ENCODE data around the gene FIGNL2. TPM values are rescaled to one million over a fixed set of nuclear protein-coding genes. Genes with fewer than 3 reads are reported as not detected.

The FIGNL2 gene
- total and polyA plus RNA-seq, 9 of the 15 experiments (the other 6 are each of a cell fraction or from before 2014, with no cell fraction given): 0.01 TPM; not detected in 8

DNA sequence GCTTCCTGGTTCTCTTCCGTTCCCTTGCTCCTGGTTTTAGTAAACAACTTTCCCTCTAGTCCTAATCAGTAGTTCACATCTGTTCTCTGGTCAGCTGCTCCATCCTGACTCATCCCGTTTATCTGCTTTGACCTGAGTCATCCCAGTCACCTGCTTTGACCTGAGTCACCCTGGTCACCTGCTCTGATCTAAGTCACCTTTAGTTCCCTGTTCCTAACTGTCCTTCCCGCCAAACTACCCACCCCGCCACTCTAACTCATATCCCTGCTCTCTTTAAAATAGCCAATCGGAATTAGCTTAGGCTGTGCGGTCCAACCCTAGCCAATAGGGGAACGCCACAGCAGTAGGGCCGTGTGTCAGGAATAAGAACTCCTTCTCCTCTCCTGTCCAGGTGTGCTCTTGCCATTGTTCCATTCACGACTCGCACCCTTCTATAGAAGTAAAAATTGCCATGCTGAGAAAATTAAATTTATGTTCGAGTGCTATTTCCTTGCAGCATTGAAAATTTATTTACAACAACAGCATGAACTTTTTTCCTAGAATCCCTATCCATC, 36.2 kb upstream of the FIGNL2 start (continued):
- TF ChIP-seq, protein P1, sequence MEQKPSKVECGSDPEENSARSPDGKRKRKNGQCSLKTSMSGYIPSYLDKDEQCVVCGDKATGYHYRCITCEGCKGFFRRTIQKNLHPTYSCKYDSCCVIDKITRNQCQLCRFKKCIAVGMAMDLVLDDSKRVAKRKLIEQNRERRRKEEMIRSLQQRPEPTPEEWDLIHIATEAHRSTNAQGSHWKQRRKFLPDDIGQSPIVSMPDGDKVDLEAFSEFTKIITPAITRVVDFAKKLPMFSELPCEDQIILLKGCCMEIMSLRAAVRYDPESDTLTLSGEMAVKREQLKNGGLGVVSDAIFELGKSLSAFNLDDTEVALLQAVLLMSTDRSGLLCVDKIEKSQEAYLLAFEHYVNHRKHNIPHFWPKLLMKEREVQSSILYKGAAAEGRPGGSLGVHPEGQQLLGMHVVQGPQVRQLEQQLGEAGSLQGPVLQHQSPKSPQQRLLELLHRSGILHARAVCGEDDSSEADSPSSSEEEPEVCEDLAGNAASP (IDR thresholded peaks at IDR 0.05): peak; percentile 77
- TF ChIP-seq NEUROD1 (IDR thresholded peaks at IDR 0.05; ENCODE audit: borderline replicate concordance, low read depth, low read length, partially characterized antibody): peak; percentile 79
- TF ChIP-seq MYBL2 (IDR thresholded peaks at IDR 0.05; ENCODE audit: low read depth): peak; percentile 96
- TF ChIP-seq MYBL2 (CRISPR knock-in tag; IDR thresholded peaks at IDR 0.05; ENCODE audit: borderline replicate concordance): no peak
- TF ChIP-seq PHTF2 (CRISPR knock-in tag; IDR thresholded peaks at IDR 0.05): no peak
- TF ChIP-seq ZNF347 (CRISPR knock-in tag; IDR thresholded peaks at IDR 0.05; ENCODE audit: low read depth): no peak
- TF ChIP-seq TAF9B (IDR thresholded peaks at IDR 0.05; ENCODE audit: partially characterized antibody): peak; percentile 99
- no peak for TF ChIP-seq IRF2 (CRISPR knock-in tag; IDR thresholded peaks at IDR 0.05)
- TF ChIP-seq NR2C2 (CRISPR knock-in tag; IDR thresholded peaks at IDR 0.05): no peak
- TF ChIP-seq NR2C2 (tag; IDR thresholded peaks at IDR 0.05): peak; percentile 79
- TF ChIP-seq, protein P2, sequence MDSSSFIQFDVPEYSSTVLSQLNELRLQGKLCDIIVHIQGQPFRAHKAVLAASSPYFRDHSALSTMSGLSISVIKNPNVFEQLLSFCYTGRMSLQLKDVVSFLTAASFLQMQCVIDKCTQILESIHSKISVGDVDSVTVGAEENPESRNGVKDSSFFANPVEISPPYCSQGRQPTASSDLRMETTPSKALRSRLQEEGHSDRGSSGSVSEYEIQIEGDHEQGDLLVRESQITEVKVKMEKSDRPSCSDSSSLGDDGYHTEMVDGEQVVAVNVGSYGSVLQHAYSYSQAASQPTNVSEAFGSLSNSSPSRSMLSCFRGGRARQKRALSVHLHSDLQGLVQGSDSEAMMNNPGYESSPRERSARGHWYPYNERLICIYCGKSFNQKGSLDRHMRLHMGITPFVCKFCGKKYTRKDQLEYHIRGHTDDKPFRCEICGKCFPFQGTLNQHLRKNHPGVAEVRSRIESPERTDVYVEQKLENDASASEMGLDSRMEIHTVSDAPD (CRISPR knock-in tag; IDR thresholded peaks at IDR 0.05): no peak
- TF ChIP-seq MYNN (IDR thresholded peaks at IDR 0.05): peak; percentile 93; the same call in 1 of the 2 replicates
- TF ChIP-seq MYNN (CRISPR knock-in tag; IDR thresholded peaks at IDR 0.05): no peak
- TF ChIP-seq FOXJ2 (tag; IDR thresholded peaks at IDR 0.05): peak; percentile 72
- TF ChIP-seq ESRRA (IDR thresholded peaks at IDR 0.05; ENCODE audit: borderline replicate concordance, low read depth): peak; percentile 94
- TF ChIP-seq ZNF551 (CRISPR knock-in tag; IDR thresholded peaks at IDR 0.05): no peak
- no peak for TF ChIP-seq POLR2AphosphoS5 (IDR thresholded peaks at IDR 0.05; ENCODE audit: control insufficient read depth, insufficient read depth, low read depth, low read length)
- no peak for TF ChIP-seq ZNF79 (CRISPR knock-in tag; IDR thresholded peaks at IDR 0.05; ENCODE audit: low read depth)
- TF ChIP-seq BCL6 (CRISPR knock-in tag; IDR thresholded peaks at IDR 0.05): peak; percentile 68; the same call in 1 of the 2 replicates
- TF ChIP-seq, protein P3, sequence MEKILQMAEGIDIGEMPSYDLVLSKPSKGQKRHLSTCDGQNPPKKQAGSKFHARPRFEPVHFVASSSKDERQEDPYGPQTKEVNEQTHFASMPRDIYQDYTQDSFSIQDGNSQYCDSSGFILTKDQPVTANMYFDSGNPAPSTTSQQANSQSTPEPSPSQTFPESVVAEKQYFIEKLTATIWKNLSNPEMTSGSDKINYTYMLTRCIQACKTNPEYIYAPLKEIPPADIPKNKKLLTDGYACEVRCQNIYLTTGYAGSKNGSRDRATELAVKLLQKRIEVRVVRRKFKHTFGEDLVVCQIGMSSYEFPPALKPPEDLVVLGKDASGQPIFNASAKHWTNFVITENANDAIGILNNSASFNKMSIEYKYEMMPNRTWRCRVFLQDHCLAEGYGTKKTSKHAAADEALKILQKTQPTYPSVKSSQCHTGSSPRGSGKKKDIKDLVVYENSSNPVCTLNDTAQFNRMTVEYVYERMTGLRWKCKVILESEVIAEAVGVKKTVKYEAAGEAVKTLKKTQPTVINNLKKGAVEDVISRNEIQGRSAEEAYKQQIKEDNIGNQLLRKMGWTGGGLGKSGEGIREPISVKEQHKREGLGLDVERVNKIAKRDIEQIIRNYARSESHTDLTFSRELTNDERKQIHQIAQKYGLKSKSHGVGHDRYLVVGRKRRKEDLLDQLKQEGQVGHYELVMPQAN (IDR thresholded peaks at IDR 0.05; ENCODE audit: borderline replicate concordance): no peak
- peak; percentile 91 for TF ChIP-seq SOX6 (IDR thresholded peaks at IDR 0.05)
- TF ChIP-seq HDAC6 (IDR thresholded peaks at IDR 0.05; ENCODE audit: low read depth, low read length): no peak
- peak; percentile 52; the same call in 1 of the 2 replicates for TF ChIP-seq HSF4 (CRISPR knock-in tag; IDR thresholded peaks at IDR 0.05; ENCODE audit: borderline replicate concordance)

Measured in K562 (cell line).